DND-41 (cell line): ENCODE measurements around the gene GSE1.

Source experiments
- ATAC-seq: fragments of 200-7000 bp; cut with Tn5 transposase; 3 replicates; pipeline ENCODE4 v1.9.1; 2021; ENCODE audit warnings: low read depth; ENCODE audit not compliant: insufficient read depth
- DNase-seq: peaks from one replicate; pipeline ENCODE4 v3.0.0-alpha.2; 2020
- H2AFZ ChIP-seq: 2 replicates; pipeline ENCODE4 v1.6.0; 2012; ENCODE audit warnings: low read depth, low read length
- H3K27ac ChIP-seq: 2 replicates; pipeline ENCODE4 v1.5.1; 2012; ENCODE audit warnings: low read length, inconsistent platforms
- H3K27me3 ChIP-seq: fragments of 200-600 bp; sonication (generic); 2 replicates; pipeline ENCODE4 v1.6.0; 2012; ENCODE audit warnings: low read length, mild to moderate bottlenecking, inconsistent platforms; ENCODE audit not compliant: insufficient read depth, poor library complexity
- H3K36me3 ChIP-seq: 2 replicates; pipeline ENCODE4 v1.5.1; 2012; ENCODE audit warnings: low read length, inconsistent platforms; ENCODE audit not compliant: insufficient read depth
- H3K4me1 ChIP-seq: 2 replicates; pipeline ENCODE4 v1.5.1; 2012; ENCODE audit warnings: mild to moderate bottlenecking, low read length; ENCODE audit not compliant: insufficient read depth
- H3K4me2 ChIP-seq: 2 replicates; pipeline ENCODE4 v1.6.0; 2012; ENCODE audit warnings: mild to moderate bottlenecking, moderate library complexity, low read length, inconsistent platforms; ENCODE audit not compliant: insufficient read depth
- H3K4me3 ChIP-seq, 2 experiments: fragments of 200-600 bp in 1 of 2; shearing (Covaris generic) in 1 of 2; 2 replicates each; pipeline ENCODE4 v1.5.1; 2012 to 2016; ENCODE audit warnings: inconsistent platforms in 2 of 2, low read length in 2 of 2, mild to moderate bottlenecking in 2 of 2, low read depth in 1 of 2, moderate library complexity in 1 of 2
- H3K79me2 ChIP-seq: 2 replicates; pipeline ENCODE4 v1.6.0; 2012; ENCODE audit warnings: low read length, inconsistent platforms; ENCODE audit not compliant: insufficient read depth
- H3K9ac ChIP-seq: 2 replicates; pipeline ENCODE4 v1.6.0; 2012; ENCODE audit warnings: low read depth, mild to moderate bottlenecking, inconsistent platforms, low read length, moderate library complexity
- H3K9me3 ChIP-seq: 2 replicates; pipeline ENCODE4 v1.5.1; 2012; ENCODE audit warnings: low read length, moderate library complexity, mild to moderate bottlenecking, inconsistent platforms; ENCODE audit not compliant: insufficient read depth, severe bottlenecking
- H4K20me1 ChIP-seq: 2 replicates; pipeline ENCODE4 v1.6.0; 2012; ENCODE audit warnings: low read length; ENCODE audit not compliant: insufficient read depth
- CTCF ChIP-seq: IDR thresholded peaks from 2 replicates; pipeline ENCODE4 v1.5.1; 2012; ENCODE audit warnings: borderline replicate concordance, low read length, moderate library complexity, mild to moderate bottlenecking; ENCODE audit not compliant: poor library complexity, severe bottlenecking; ENCODE audit errors: extremely low read depth
- EZH2 ChIP-seq: IDR thresholded peaks from 3 replicates; pipeline ENCODE4 v1.6.1; 2012; ENCODE audit warnings: borderline replicate concordance, low read depth, mild to moderate bottlenecking, moderate library complexity, low read length, inconsistent platforms; ENCODE audit not compliant: severe bottlenecking

The GSE1 gene

GRCh38 chr16:85616607-85617321 lies 3.6 kb downstream of the GSE1 start:
- ATAC-seq (no peak), DNase-seq (no peak)
- no peak overlapping the region for H3K4me2 ChIP-seq
- no peak overlapping the region for H3K4me3 ChIP-seq
- no peak overlapping the region for H3K9ac ChIP-seq
- no peaks in the 10 kb centered on the region for H3K9me3 ChIP-seq
- H4K20me1 ChIP-seq: peaks cover 81% of the 10 kb centered on the region
- peaks cover 15% of the 10 kb centered on the region for H3K36me3 ChIP-seq
- peaks cover 88% of the 10 kb centered on the region for H3K79me2 ChIP-seq
- H2AFZ ChIP-seq: no peak overlapping the region
- peak overlapping the region; percentile 42; the same call in 1 of the 2 replicates for H3K27ac ChIP-seq
- H3K27me3 ChIP-seq: no peaks in the 10 kb centered on the region
- H3K4me1 ChIP-seq: peaks cover 34% of the 10 kb centered on the region
- TF ChIP-seq CTCF (no peak), EZH2 (no peak)

GRCh38 chr16:85617948-85618347 lies 4.8 kb downstream of the GSE1 start:
- Histone ChIP-seq H3K27ac (no peak overlapping the region), H3K36me3 (peaks cover 20% of the 10 kb centered on the region), H3K27me3 (no peaks in the 10 kb centered on the region), H4K20me1 (peaks cover 89% of the 10 kb centered on the region), H3K4me1 (peaks cover 25% of the 10 kb centered on the region), H3K9ac (no peak overlapping the region), H2AFZ (no peak overlapping the region), H3K4me2 (no peak overlapping the region), H3K9me3 (no peaks in the 10 kb centered on the region), H3K79me2 (peaks cover 91% of the 10 kb centered on the region), H3K4me3 (no peak overlapping the region)
- DNase-seq (no peak), ATAC-seq (no peak)
- TF ChIP-seq CTCF (no peak), EZH2 (no peak)

- no peak overlapping the region for H3K4me2 ChIP-seq
- H4K20me1 ChIP-seq: peaks cover 90% of the 10 kb centered on the region
- H3K9ac ChIP-seq: no peak overlapping the region
- DNase-seq (no peak), ATAC-seq (no peak)
- H3K4me3 ChIP-seq: no peak overlapping the region
- peaks cover 20% of the 10 kb centered on the region for H3K4me1 ChIP-seq
- peaks cover 20% of the 10 kb centered on the region for H3K36me3 ChIP-seq
- peaks cover 92% of the 10 kb centered on the region for H3K79me2 ChIP-seq
- H3K9me3 ChIP-seq: no peaks in the 10 kb centered on the region
- H3K27ac ChIP-seq: no peak overlapping the region
- H2AFZ ChIP-seq: no peak overlapping the region
- no peaks in the 10 kb centered on the region for H3K27me3 ChIP-seq
- no peak for TF ChIP-seq CTCF
- no peak for TF ChIP-seq EZH2
Measured at GRCh38 chr16:85618521-85618920, 5.4 kb downstream of the GSE1 start.
